Astrocyte of the hippocampus (primary cell): ENCODE measurements around the gene CDH23.

Experiments
- DNase-seq: peaks from one replicate; pipeline ENCODE4 v3.0.0; 2011; ENCODE audit warnings: low read depth, low spot score

Gene CDH23

GRCh38 chr10:71467161-71467560 lies 70.4 kb downstream of the CDH23 start:
- no peak for DNase-seq

GRCh38 chr10:71467569-71468362 lies 71.0 kb downstream of the CDH23 start:
- no peak for DNase-seq

DNA sequence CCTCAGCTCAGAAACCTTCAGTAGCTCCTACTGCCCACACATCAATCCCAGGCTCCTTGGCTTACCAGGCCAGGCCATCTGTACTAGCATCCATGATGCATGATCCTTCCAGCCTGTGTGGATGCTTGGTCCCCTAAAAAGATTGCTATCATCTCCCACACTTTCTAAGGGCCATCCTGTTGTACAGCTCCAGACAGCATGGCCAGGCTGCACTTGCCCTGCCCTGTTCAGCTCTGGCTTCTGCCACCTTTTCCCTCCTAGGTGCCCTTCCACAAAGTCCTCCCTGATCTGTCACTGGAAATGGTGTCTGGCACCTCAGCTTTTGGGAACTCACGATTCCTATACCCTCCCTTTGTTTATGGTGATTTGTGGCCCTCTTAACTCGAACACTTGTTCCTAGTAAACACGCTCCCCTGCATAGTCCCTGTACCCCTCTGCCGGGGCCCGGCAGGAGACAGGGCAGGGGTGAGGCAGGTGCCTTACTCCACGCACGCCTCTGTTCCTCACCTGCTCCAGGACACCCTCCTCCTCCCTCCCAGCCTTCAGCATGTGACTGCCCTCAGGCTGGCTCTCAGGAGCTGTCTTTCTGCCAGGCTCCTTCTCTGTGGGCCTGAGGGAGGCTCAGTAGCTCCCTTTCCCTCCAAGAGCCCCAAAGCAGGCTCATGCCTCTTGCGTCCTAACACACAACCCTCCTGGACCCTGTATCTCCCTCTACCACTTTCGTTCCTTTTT lies 71.8 kb downstream of the CDH23 start:
- no peak for DNase-seq

GRCh38 chr10:71471006-71471405 lies 74.3 kb downstream of the CDH23 start:
- no peak for DNase-seq

GRCh38 chr10:71471957-71472365 lies 75.2 kb downstream of the CDH23 start:
- no peak for DNase-seq

- no peak for DNase-seq
These were observed 75.7 kb downstream of the CDH23 start for GRCh38 chr10:71472466-71472865.

DNA sequence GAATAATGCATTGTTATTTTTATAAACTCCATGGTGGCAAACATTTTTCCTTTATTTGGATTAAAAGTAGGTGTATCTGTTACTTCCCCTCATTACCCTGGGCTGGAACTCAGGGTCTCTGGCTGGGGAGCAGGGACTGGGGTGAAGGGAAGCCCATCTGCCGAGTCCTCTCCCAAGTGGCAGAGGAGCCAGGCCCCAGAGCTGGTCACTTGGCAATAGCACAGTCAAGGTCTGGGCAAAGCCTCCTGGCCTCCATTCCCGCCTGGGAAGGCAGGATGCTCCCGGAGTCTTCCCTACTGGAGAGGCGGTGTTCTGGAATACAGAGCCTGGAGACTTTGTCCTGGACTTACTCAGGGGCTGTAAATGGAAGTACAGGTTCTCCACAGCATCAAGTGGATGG lies 76.2 kb downstream of the CDH23 start:
- no peak for DNase-seq

DNA sequence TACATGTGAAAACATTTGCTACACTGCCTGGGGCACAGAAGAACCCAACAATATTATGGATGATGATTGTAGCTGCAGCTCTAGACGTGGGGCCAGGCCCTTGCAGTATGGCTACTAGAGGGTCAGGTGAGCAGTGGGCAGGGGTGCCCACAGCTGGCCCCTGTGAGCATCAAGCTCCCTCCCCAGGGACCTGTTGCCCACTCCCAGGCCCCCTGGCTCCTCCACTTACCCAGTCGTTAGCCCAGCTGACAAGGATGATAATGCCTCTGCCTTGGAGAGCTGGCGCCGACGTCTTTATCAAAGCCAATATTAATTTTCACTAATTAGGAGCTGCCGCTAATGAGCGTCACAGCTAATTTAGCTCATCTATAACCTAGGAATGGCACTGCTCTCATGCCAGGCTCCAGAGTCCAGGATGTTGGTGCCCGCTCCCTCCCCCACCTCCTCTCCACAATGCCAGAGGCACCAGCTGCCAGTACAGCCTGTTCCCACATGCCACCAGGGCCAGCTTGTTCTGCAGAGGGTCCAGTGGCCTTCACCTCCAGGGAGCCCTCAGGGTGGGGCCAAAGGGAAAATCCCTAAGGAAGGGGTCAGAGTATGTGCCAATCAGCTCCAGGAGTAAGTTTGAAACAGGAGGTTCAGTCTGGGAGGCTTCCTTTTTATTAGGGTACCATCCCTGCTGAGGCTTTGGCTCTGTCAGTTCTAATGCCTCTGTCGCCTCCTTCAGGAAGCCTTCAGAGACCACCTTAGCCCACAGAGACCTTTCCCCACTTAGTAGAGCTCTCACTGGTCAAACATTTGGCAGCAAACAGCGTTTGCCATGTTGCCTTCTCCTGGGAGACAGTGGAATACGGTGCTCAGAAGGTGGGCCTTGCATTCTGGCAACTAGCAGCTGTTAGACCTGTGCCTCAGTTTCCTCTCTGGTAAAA lies 77.2 kb downstream of the CDH23 start:
- no peak for DNase-seq

DNA sequence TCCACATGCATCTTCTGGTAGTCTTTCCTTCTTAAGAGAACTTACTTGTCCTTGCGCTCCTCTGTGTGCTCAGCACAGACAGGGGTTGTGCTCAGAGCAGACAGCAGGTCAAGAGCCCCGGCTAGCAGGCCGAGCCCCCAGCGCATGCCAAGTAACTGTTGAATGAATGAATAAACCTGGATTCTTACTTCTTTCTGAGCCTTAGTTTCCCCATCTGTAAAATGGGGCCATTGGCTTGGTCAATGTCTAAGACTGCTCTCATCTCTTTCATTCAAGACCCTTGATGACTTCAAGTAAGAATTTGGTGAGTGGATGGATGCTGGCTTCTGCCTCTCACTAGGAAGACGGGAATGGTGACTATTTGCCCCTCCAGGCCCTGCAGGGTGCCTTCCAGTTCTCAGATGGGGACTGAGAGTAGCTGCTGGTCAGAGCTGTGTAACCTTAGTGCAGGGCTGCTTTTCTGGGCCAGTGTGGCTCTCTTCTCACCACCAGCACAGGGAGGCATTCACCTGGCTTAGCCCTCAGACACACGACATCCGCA lies 78.1 kb downstream of the CDH23 start:
- no peak for DNase-seq

- DNase-seq = no peak
These were observed 78.6 kb downstream of the CDH23 start for GRCh38 chr10:71475243-71475871.

DNA sequence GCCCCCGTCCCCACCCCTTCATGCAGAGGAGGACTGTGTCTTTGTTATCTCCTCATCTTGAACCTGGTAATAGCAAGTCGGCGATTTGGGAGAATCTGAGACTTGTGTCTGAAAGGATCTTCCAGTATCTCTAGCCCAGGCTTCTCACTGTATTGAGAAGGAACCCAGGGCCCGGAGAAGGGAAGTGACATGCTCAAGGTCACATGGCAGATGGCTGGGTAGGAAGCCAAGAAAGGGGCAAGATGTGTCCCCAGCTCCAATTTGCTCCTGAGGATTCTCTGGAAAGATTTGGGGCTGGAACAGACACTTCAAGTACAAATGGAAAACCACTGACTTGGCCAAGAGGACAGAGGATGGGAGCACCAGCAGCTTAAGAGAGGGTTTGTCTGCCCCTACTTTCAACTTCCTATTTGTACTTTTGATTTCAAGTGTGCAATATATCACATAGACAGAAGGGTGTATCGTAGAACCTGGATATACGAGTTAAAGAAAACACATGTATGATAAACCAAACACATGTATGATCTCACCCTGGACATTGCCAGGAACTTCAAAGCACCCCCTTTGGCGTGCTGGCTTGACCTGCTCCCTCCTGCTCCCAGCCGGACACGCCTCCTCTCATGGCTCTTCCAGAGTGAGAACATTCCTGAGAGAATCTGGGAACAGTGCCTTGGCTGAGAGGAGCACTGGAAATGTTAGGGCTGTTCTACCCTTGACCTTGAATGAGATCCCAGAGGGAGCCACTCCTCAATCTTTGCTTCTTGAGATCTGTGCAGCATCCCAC lies 79.7 kb downstream of the CDH23 start:
- no peak for DNase-seq

- no peak for DNase-seq
These were observed 81.5 kb downstream of the CDH23 start for GRCh38 chr10:71478173-71478572.

DNA sequence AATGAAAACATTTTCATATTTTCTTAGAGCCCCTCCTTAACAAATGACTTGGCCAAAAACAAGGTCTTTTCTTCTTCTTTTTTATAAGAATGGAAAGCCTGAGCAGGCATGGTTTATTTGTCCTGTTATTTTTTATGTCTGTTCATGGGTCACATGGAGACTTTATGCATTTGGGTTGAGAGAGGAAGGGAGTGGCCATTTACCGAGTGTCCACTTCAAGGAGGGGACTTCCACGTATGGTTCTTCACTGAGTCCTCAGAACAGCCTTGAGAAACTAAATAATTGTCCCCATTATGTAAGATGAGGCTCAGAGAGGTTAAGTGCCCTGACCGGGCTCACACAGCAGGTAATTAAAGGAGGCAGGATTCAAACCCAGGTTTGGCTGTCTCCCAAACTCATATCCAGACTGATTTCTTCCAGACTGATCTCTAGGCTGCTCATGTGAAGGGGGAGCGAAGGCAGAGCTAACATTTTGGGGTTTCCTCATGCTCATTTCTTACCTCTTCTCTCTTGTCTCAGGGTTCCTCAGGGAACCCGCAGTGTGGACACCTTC lies 82.2 kb downstream of the CDH23 start:
- no peak for DNase-seq

GRCh38 chr10:71479831-71480230 lies 83.1 kb downstream of the CDH23 start:
- DNase-seq = no peak

DNA sequence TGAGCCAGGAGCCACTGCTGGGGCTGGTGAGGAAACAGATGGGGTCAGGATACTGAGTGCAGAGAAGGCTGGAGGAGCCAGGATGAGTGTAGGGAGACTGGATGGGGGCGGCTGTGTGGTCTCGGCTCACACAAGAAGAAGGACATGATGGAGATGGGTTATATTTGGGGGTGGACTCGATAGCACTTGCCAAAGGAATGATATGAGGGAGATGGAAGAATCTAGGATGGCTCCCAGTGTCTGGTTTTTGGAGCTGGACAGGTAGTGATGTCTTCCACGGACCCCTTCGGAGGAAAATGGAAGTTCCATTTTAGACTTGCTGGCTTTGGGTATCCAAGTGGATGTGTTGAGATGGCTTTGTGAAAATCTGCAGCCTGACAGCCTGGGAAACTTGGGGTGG lies 83.9 kb downstream of the CDH23 start:
- no peak for DNase-seq

DNA sequence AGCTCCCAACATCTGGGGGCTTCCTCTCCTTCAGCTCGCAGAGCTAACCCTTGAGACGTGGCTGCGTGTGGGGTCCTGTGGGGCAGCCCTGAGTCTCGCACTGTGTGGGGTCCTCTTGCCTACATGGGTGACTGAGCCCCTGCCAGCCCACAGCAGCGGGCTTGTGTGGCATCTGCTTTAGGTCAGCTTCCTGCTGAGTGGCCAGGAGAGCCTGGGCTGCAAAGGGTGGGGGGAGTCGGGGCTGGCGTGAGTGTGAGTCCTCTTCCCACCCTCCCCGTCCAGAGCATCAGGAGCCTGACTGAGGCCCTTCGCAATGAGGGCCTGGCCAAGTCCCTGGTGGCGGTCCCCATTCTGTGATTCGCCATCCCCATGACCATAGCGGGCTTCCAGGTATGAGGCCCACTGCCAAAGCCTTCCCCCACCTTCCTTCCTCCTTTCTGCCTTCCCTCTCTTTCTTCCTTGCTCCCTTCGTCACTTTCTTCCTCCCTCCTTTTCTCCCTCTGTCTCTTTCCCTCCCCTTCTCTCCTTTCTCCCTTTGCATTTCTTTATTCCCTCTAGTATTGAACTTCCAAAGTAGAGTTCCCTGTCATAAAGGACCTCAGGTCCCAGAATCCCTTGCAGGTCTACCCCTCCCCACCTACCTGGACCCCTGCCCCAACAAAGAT lies 85.2 kb downstream of the CDH23 start:
- no peak for DNase-seq

- no peak for DNase-seq
These were observed 85.9 kb downstream of the CDH23 start for GRCh38 chr10:71482620-71483019.

GRCh38 chr10:71483135-71483534 lies 86.4 kb downstream of the CDH23 start:
- no peak for DNase-seq

- DNase-seq = no peak
These were observed 87.4 kb downstream of the CDH23 start for GRCh38 chr10:71483885-71484751.
